GM19455 (cell line): ENCODE results near the gene FARSB.

ENCODE experiments used
- ATAC-seq: cut with Tn5 transposase; IDR thresholded peaks from one replicate; pipeline ENCODE4 v1.9.1; 2021; ENCODE audit not compliant: unreplicated experiment

Gene FARSB

GRCh38 chr2:222668494-222669154 lies 12.7 kb upstream of the FARSB start:
- ATAC-seq: no peak

GRCh38 chr2:222663479-222663878 lies 7.6 kb upstream of the FARSB start:
- no peak for ATAC-seq

- ATAC-seq: peak; percentile 28
These were observed 894 bp upstream of the FARSB start for GRCh38 chr2:222656526-222657446.

GRCh38 chr2:222653280-222653679 lies 2.6 kb downstream of the FARSB start:
- no peak for ATAC-seq

- ATAC-seq: no peak
These were observed 3.2 kb downstream of the FARSB start for GRCh38 chr2:222652491-222653255.

- no peak for ATAC-seq
These were observed 4.0 kb downstream of the FARSB start for GRCh38 chr2:222651718-222652418.

GRCh38 chr2:222649801-222650200 lies 6.1 kb downstream of the FARSB start:
- no peak for ATAC-seq

- no peak for ATAC-seq
These were observed 9.9 kb downstream of the FARSB start for GRCh38 chr2:222646008-222646407.

- no peak for ATAC-seq
These were observed 12.8 kb downstream of the FARSB start for GRCh38 chr2:222643134-222643533.

GRCh38 chr2:222641336-222641735 lies 14.6 kb downstream of the FARSB start:
- no peak for ATAC-seq

- no peak for ATAC-seq
These were observed 18.8 kb downstream of the FARSB start for GRCh38 chr2:222637067-222637466.

GRCh38 chr2:222635295-222635694 lies 20.6 kb downstream of the FARSB start:
- ATAC-seq: no peak

- ATAC-seq: no peak
These were observed 28.1 kb downstream of the FARSB start for GRCh38 chr2:222627764-222628163.

- ATAC-seq: no peak
These were observed 32.1 kb downstream of the FARSB start for GRCh38 chr2:222623756-222624309.

- ATAC-seq: no peak
These were observed 33.0 kb downstream of the FARSB start for GRCh38 chr2:222622910-222623309.

GRCh38 chr2:222621893-222622292 lies 34.0 kb downstream of the FARSB start:
- no peak for ATAC-seq

GRCh38 chr2:222615320-222615719 lies 40.6 kb downstream of the FARSB start:
- ATAC-seq: no peak

- ATAC-seq: peak; percentile 88
These were observed 42.1 kb downstream of the FARSB start for GRCh38 chr2:222613715-222614331.

GRCh38 chr2:222611684-222612083 lies 44.2 kb downstream of the FARSB start:
- no peak for ATAC-seq

- no peak for ATAC-seq
These were observed 45.1 kb downstream of the FARSB start for GRCh38 chr2:222610746-222611145.
